ENCODE results near the gene BABAM2. TPM values are rescaled to one million over a fixed set of nuclear protein-coding genes. Genes with fewer than 3 reads are reported as not detected.

Gene BABAM2
- total RNA-seq, 1 experiment from 2014 or later, result 40.8 TPM

- Histone ChIP-seq H3K9me3 (ENCODE audit: low read length) (no peaks in the 10 kb centered on the region), H3K4me3 (ENCODE audit: low read length) (no peak overlapping the region), H3K36me3 (ENCODE audit: insufficient read depth, low read length) (no peaks in the 10 kb centered on the region), H3K4me2 (ENCODE audit: low read depth, low read length, poor library complexity, severe bottlenecking) (no peak overlapping the region), H2AFZ (ENCODE audit: low read length) (no peak overlapping the region), H3K9ac (ENCODE audit: low read length) (no peak overlapping the region), H3K9me2 (replicated peaks; ENCODE audit: insufficient read depth, low read length) (no peaks in the 10 kb centered on the region), H3K79me2 (ENCODE audit: low read length) (no peaks in the 10 kb centered on the region), H3K27me3 (ENCODE audit: low read length) (no peaks in the 10 kb centered on the region), H3K4me1 (ENCODE audit: low read length) (no peaks in the 10 kb centered on the region), H4K20me1 (ENCODE audit: insufficient read depth, low read depth, low read length) (no peaks in the 10 kb centered on the region), H3K27ac (ENCODE audit: low read length) (no peak overlapping the region)
- no peak for DNase-seq
Observed at GRCh38 chr2:28335666-28336065, 445.1 kb downstream of the BABAM2 start.

GRCh38 chr2:28336264-28336980, 445.9 kb downstream of the BABAM2 start:
- DNase-seq, result no peak
- Histone ChIP-seq H3K4me1 (ENCODE audit: low read length) (no peaks in the 10 kb centered on the region), H3K4me3 (ENCODE audit: low read length) (no peak overlapping the region), H3K9ac (ENCODE audit: low read length) (no peak overlapping the region), H2AFZ (ENCODE audit: low read length) (no peak overlapping the region), H3K79me2 (ENCODE audit: low read length) (no peaks in the 10 kb centered on the region), H3K4me2 (ENCODE audit: low read depth, low read length, poor library complexity, severe bottlenecking) (no peak overlapping the region), H3K36me3 (ENCODE audit: insufficient read depth, low read length) (no peaks in the 10 kb centered on the region), H4K20me1 (ENCODE audit: insufficient read depth, low read depth, low read length) (no peaks in the 10 kb centered on the region), H3K27me3 (ENCODE audit: low read length) (no peaks in the 10 kb centered on the region), H3K9me3 (ENCODE audit: low read length) (no peaks in the 10 kb centered on the region), H3K9me2 (replicated peaks; ENCODE audit: insufficient read depth, low read length) (no peaks in the 10 kb centered on the region), H3K27ac (ENCODE audit: low read length) (no peak overlapping the region)

- H3K27ac ChIP-seq (ENCODE audit: low read length), result no peak overlapping the region
- H3K4me1 ChIP-seq (ENCODE audit: low read length), result no peaks in the 10 kb centered on the region
- no peaks in the 10 kb centered on the region for H3K79me2 ChIP-seq (ENCODE audit: low read length)
- no peak for DNase-seq
- no peaks in the 10 kb centered on the region for H3K27me3 ChIP-seq (ENCODE audit: low read length)
- H3K36me3 ChIP-seq (ENCODE audit: insufficient read depth, low read length), result no peaks in the 10 kb centered on the region
- no peak overlapping the region for H2AFZ ChIP-seq (ENCODE audit: low read length)
- H3K9ac ChIP-seq (ENCODE audit: low read length), result no peak overlapping the region
- H3K4me3 ChIP-seq (ENCODE audit: low read length), result no peak overlapping the region
- H3K9me2 ChIP-seq (replicated peaks; ENCODE audit: insufficient read depth, low read length), result no peaks in the 10 kb centered on the region
- H3K4me2 ChIP-seq (ENCODE audit: low read depth, low read length, poor library complexity, severe bottlenecking), result no peak overlapping the region
- no peaks in the 10 kb centered on the region for H3K9me3 ChIP-seq (ENCODE audit: low read length)
- H4K20me1 ChIP-seq (ENCODE audit: insufficient read depth, low read depth, low read length), result no peaks in the 10 kb centered on the region
Observed at GRCh38 chr2:28336982-28337627, 446.6 kb downstream of the BABAM2 start.

- H3K9me2 ChIP-seq (replicated peaks; ENCODE audit: insufficient read depth, low read length), result no peaks in the 10 kb centered on the region
- H2AFZ ChIP-seq (ENCODE audit: low read length), result no peak overlapping the region
Observed at GRCh38 chr2:28338046-28338817, 447.7 kb downstream of the BABAM2 start.

GRCh38 chr2:28338831-28339321, 448.3 kb downstream of the BABAM2 start:
- Histone ChIP-seq H3K4me3 (ENCODE audit: low read length) (no peak overlapping the region), H2AFZ (ENCODE audit: low read length) (no peak overlapping the region), H4K20me1 (ENCODE audit: insufficient read depth, low read depth, low read length) (no peaks in the 10 kb centered on the region), H3K4me1 (ENCODE audit: low read length) (no peaks in the 10 kb centered on the region), H3K4me2 (ENCODE audit: low read depth, low read length, poor library complexity, severe bottlenecking) (no peak overlapping the region), H3K9me2 (replicated peaks; ENCODE audit: insufficient read depth, low read length) (no peaks in the 10 kb centered on the region), H3K36me3 (ENCODE audit: insufficient read depth, low read length) (no peaks in the 10 kb centered on the region), H3K9ac (ENCODE audit: low read length) (no peak overlapping the region), H3K27me3 (ENCODE audit: low read length) (no peaks in the 10 kb centered on the region), H3K27ac (ENCODE audit: low read length) (no peak overlapping the region), H3K9me3 (ENCODE audit: low read length) (no peaks in the 10 kb centered on the region), H3K79me2 (ENCODE audit: low read length) (no peaks in the 10 kb centered on the region)
- DNase-seq, result no peak

More at GRCh38 chr2:28338046-28338817, 447.7 kb downstream of the BABAM2 start:
- Histone ChIP-seq H3K4me3 (ENCODE audit: low read length) (no peak overlapping the region), H3K36me3 (ENCODE audit: insufficient read depth, low read length) (no peaks in the 10 kb centered on the region), H3K4me1 (ENCODE audit: low read length) (no peaks in the 10 kb centered on the region), H3K27me3 (ENCODE audit: low read length) (no peaks in the 10 kb centered on the region), H4K20me1 (ENCODE audit: insufficient read depth, low read depth, low read length) (no peaks in the 10 kb centered on the region), H3K9ac (ENCODE audit: low read length) (no peak overlapping the region), H3K9me3 (ENCODE audit: low read length) (no peaks in the 10 kb centered on the region), H3K27ac (ENCODE audit: low read length) (no peak overlapping the region), H3K79me2 (ENCODE audit: low read length) (no peaks in the 10 kb centered on the region), H3K4me2 (ENCODE audit: low read depth, low read length, poor library complexity, severe bottlenecking) (no peak overlapping the region)
- no peak for DNase-seq

GRCh38 chr2:28339516-28340175, 449.1 kb downstream of the BABAM2 start:
- no peak overlapping the region for H3K4me2 ChIP-seq (ENCODE audit: low read depth, low read length, poor library complexity, severe bottlenecking)
- H2AFZ ChIP-seq (ENCODE audit: low read length), result no peak overlapping the region
- no peaks in the 10 kb centered on the region for H3K4me1 ChIP-seq (ENCODE audit: low read length)
- H3K27me3 ChIP-seq (ENCODE audit: low read length), result no peaks in the 10 kb centered on the region
- no peak overlapping the region for H3K27ac ChIP-seq (ENCODE audit: low read length)
- no peak overlapping the region for H3K9ac ChIP-seq (ENCODE audit: low read length)
- H3K4me3 ChIP-seq (ENCODE audit: low read length), result no peak overlapping the region
- H3K79me2 ChIP-seq (ENCODE audit: low read length), result no peaks in the 10 kb centered on the region
- no peaks in the 10 kb centered on the region for H3K9me2 ChIP-seq (replicated peaks; ENCODE audit: insufficient read depth, low read length)
- no peak for DNase-seq
- H3K9me3 ChIP-seq (ENCODE audit: low read length), result no peaks in the 10 kb centered on the region
- no peaks in the 10 kb centered on the region for H4K20me1 ChIP-seq (ENCODE audit: insufficient read depth, low read depth, low read length)
- no peaks in the 10 kb centered on the region for H3K36me3 ChIP-seq (ENCODE audit: insufficient read depth, low read length)

GRCh38 chr2:28340312-28341202, 450.0 kb downstream of the BABAM2 start:
- H3K9me3 ChIP-seq (ENCODE audit: low read length), result no peaks in the 10 kb centered on the region
- H3K9me2 ChIP-seq (replicated peaks; ENCODE audit: insufficient read depth, low read length), result no peaks in the 10 kb centered on the region
- no peak overlapping the region for H3K4me3 ChIP-seq (ENCODE audit: low read length)
- H3K27me3 ChIP-seq (ENCODE audit: low read length), result no peaks in the 10 kb centered on the region
- H4K20me1 ChIP-seq (ENCODE audit: insufficient read depth, low read depth, low read length), result no peaks in the 10 kb centered on the region
- no peak overlapping the region for H3K4me2 ChIP-seq (ENCODE audit: low read depth, low read length, poor library complexity, severe bottlenecking)
- no peak overlapping the region for H2AFZ ChIP-seq (ENCODE audit: low read length)
- no peak overlapping the region for H3K9ac ChIP-seq (ENCODE audit: low read length)
- H3K4me1 ChIP-seq (ENCODE audit: low read length), result no peaks in the 10 kb centered on the region
- H3K36me3 ChIP-seq (ENCODE audit: insufficient read depth, low read length), result no peaks in the 10 kb centered on the region
- no peaks in the 10 kb centered on the region for H3K79me2 ChIP-seq (ENCODE audit: low read length)
- H3K27ac ChIP-seq (ENCODE audit: low read length), result no peak overlapping the region
- DNase-seq, result no peak
